Caco-2 (cell line): Measurements from ENCODE around the gene PLEKHG2. TPM values are rescaled to one million over a fixed set of nuclear protein-coding genes. Genes with fewer than 3 reads are reported as not detected.
"Not testable (repeated sequence)": the region's sequence is repeated elsewhere in the genome, so short reads cannot be mapped to it uniquely, and the experiment has no call there.

Experiments
- BruUV-seq: library from RNA; stranded (reverse); fragments of 400-500 nt; replicated peaks from 2 replicates; lab custom pipeline; 2021; lab: Mats Ljungman, UMichigan
- CTCF ChIA-PET: fragments of 300-600 bp; sonication (Branson Sonifier 250); formaldehyde crosslinking; loops from one replicate; lab custom pipeline; 2022; ENCODE audit warnings: antibody characterized with exemption; lab: Charles Lee
- POLR2A ChIA-PET: fragments of 300-600 bp; sonication (Branson Sonifier 250); formaldehyde crosslinking; loops from one replicate; lab custom pipeline; 2022; ENCODE audit warnings: antibody characterized with exemption; lab: Charles Lee
- DNase-seq, 2 experiments: peaks; one replicate each; pipeline versions ENCODE4 v3.0.0 to v3.0.0-alpha.2; 2020 to 2022
- H3K27me3 ChIP-seq: replicated peaks from 2 replicates; pipeline ENCODE4 v1.6.0; 2011; ENCODE audit warnings: low read length; ENCODE audit not compliant: control insufficient read depth, insufficient read depth
- H3K36me3 ChIP-seq: 2 replicates; pipeline ENCODE4 v1.5.1; 2011; ENCODE audit warnings: low read length; ENCODE audit not compliant: control insufficient read depth, insufficient read depth
- H3K4me1 ChIP-seq: fragments of 250-450 bp; sonication (Bioruptor Pico); 2 replicates; pipeline ENCODE4 v1.5.1; 2020; ENCODE audit warnings: mild to moderate bottlenecking
- H3K4me3 ChIP-seq: 2 replicates; pipeline ENCODE4 v1.5.1; 2011; ENCODE audit warnings: low read depth, mild to moderate bottlenecking, control low read depth, low read length
- H3K9me3 ChIP-seq: fragments of 250-450 bp; sonication (Bioruptor Pico); 2 replicates; pipeline ENCODE4 v1.5.1; 2020; ENCODE audit warnings: mild to moderate bottlenecking, moderate library complexity
- H3K27ac Mint-ChIP-seq: one replicate; pipeline ENCODE4 v1.8.0; 2022; ENCODE audit warnings: mixed read lengths; ENCODE audit not compliant: unreplicated experiment
- H3K27me3 Mint-ChIP-seq: one replicate; pipeline ENCODE4 v1.8.0; 2022; ENCODE audit warnings: mixed read lengths; ENCODE audit not compliant: insufficient read depth, unreplicated experiment
- H3K36me3 Mint-ChIP-seq: one replicate; pipeline ENCODE4 v1.8.0; 2022; ENCODE audit warnings: mild to moderate bottlenecking, mixed read lengths; ENCODE audit not compliant: insufficient read depth, unreplicated experiment
- H3K4me1 Mint-ChIP-seq: one replicate; pipeline ENCODE4 v1.8.0; 2022; ENCODE audit warnings: low read depth, mixed read lengths; ENCODE audit not compliant: unreplicated experiment
- H3K4me3 Mint-ChIP-seq: one replicate; pipeline ENCODE4 v1.8.0; 2022; ENCODE audit warnings: mild to moderate bottlenecking, moderate library complexity, mixed read lengths; ENCODE audit not compliant: unreplicated experiment
- H3K9me3 Mint-ChIP-seq: one replicate; pipeline ENCODE4 v1.8.0; 2022; ENCODE audit warnings: mixed read lengths; ENCODE audit not compliant: unreplicated experiment
- intact Hi-C: fragments of 100-400 bp; cut with micrococcal nuclease; formaldehyde crosslinking; loops from one replicate; pipeline ENCODE4 v1.10.0; 2022; ENCODE audit not compliant: unreplicated experiment
- total RNA-seq: library from RNA; stranded (reverse); gene quantifications from 2 replicates; pipeline ENCODE4 v1.2.3, GENCODE V29; 2022
- TF ChIP-seq, protein P1 (sequence below), 2 experiments: fragments of 200-600 bp in 1 of 2; IDR thresholded peaks; 1 replicate in 1 of 2; 2 replicates in 1 of 2; pipeline versions ENCODE4 v1.5.1 to v1.8.0; 2011 to 2022; ENCODE audit warnings: antibody characterized with exemption in 1 of 2, control low read depth in 1 of 2, inconsistent platforms in 1 of 2, low read depth in 1 of 2, low read length in 1 of 2, mild to moderate bottlenecking in 1 of 2, moderate library complexity in 1 of 2; ENCODE audit not compliant: insufficient read depth in 1 of 2, severe bottlenecking in 1 of 2, unreplicated experiment in 1 of 2

Gene PLEKHG2
- total RNA-seq, 1 experiment from 2014 or later, result 49.8 TPM

DNA sequence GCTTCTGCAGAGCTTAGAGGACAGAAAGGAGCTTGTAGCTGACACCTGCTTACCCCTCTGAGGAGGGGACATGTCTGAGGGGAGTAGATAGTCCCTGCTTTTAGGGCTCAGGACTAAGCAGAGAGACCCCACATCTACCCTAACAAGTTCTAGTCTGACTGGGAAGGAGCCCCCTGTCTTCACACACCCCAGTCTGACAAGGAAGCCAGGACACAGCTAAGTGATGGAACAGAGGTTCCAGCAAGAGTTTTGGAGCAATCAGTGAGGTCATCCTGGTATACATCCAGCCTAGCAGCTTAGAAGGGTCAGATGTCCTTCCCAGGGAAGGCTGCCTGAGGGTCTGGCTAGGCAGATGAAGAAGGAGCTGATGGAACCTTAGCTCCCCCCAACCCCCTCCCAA lies 36.5 kb upstream of the PLEKHG2 start:
- Mint-ChIP-seq H3K9me3 (no peaks in the 10 kb centered on the region), H3K27ac (no peak overlapping the region), H3K4me3 (no peak overlapping the region), H3K36me3 (peaks cover 50% of the 10 kb centered on the region), H3K4me1 (no peaks in the 10 kb centered on the region), H3K27me3 (no peaks in the 10 kb centered on the region)
- Histone ChIP-seq H3K36me3 (peaks cover 15% of the 10 kb centered on the region), H3K4me3 (no peak overlapping the region), H3K4me1 (no peaks in the 10 kb centered on the region), H3K9me3 (no peaks in the 10 kb centered on the region), H3K27me3 (no peaks in the 10 kb centered on the region)
- DNase-seq, result no peak
- TF ChIP-seq, protein P1, sequence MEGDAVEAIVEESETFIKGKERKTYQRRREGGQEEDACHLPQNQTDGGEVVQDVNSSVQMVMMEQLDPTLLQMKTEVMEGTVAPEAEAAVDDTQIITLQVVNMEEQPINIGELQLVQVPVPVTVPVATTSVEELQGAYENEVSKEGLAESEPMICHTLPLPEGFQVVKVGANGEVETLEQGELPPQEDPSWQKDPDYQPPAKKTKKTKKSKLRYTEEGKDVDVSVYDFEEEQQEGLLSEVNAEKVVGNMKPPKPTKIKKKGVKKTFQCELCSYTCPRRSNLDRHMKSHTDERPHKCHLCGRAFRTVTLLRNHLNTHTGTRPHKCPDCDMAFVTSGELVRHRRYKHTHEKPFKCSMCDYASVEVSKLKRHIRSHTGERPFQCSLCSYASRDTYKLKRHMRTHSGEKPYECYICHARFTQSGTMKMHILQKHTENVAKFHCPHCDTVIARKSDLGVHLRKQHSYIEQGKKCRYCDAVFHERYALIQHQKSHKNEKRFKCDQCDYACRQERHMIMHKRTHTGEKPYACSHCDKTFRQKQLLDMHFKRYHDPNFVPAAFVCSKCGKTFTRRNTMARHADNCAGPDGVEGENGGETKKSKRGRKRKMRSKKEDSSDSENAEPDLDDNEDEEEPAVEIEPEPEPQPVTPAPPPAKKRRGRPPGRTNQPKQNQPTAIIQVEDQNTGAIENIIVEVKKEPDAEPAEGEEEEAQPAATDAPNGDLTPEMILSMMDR (IDR thresholded peaks at IDR 0.05; ENCODE audit: insufficient read depth in 1 of 2, low read depth in 1 of 2, low read length in 1 of 2, severe bottlenecking in 1 of 2, unreplicated experiment in 1 of 2), result no peak
- ChIA-PET POLR2A (no interaction called here), CTCF (no interaction called here)
- no TSS peak for BruUV-seq
- intact Hi-C loops, result no loop called here

GRCh38 chr19:39377373-39378362 lies 34.8 kb upstream of the PLEKHG2 start:
- TF ChIP-seq, protein P1 (IDR thresholded peaks at IDR 0.05; ENCODE audit: insufficient read depth in 1 of 2, low read depth in 1 of 2, low read length in 1 of 2, severe bottlenecking in 1 of 2, unreplicated experiment in 1 of 2), result no peak
- DNase-seq, result no peak
- Histone ChIP-seq H3K4me3 (no peak overlapping the region), H3K36me3 (peaks cover 12% of the 10 kb centered on the region), H3K27me3 (no peaks in the 10 kb centered on the region), H3K4me1 (no peaks in the 10 kb centered on the region), H3K9me3 (no peaks in the 10 kb centered on the region)
- H3K4me1 Mint-ChIP-seq, result no peaks in the 10 kb centered on the region
- H3K27me3 Mint-ChIP-seq, result no peaks in the 10 kb centered on the region
- H3K27ac Mint-ChIP-seq, result no peak overlapping the region
- intact Hi-C loops, result no loop called here
- no TSS peak for BruUV-seq
- POLR2A ChIA-PET, result interaction anchor here (0.6 kb wide), 1 partner anchor 61 kb away, joined by 3 read pairs; no protein-coding TSS in a partner anchor
- H3K36me3 Mint-ChIP-seq, result peaks cover 42% of the 10 kb centered on the region
- H3K4me3 Mint-ChIP-seq, result no peak overlapping the region
- CTCF ChIA-PET, result no interaction called here
- H3K9me3 Mint-ChIP-seq, result no peaks in the 10 kb centered on the region

DNA sequence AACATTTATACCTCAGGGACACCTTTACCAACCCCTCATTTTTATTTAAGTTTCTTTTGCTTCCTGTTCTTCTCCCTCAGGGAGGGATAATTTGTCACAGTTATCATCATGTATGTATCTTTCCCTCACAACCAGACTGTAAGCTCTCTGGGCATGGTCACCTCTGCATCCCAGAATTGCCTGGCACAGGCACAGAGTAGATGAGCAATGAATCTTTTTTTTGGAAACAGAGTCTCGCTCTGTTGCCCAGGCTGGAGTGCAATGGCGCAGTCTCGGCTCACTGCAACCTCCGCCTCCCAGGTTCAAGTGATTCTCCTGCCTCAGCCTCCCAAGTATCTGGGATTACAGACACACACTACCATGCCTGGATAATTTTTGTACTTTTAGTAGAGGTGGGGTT lies 33.1 kb upstream of the PLEKHG2 start:
- H3K4me1 ChIP-seq, H3K4me1 Mint-ChIP-seq, intact Hi-C loops, H3K9me3 Mint-ChIP-seq, DNase-seq, H3K27me3 Mint-ChIP-seq, BruUV-seq, H3K9me3 ChIP-seq, H3K27ac Mint-ChIP-seq, CTCF ChIA-PET, H3K27me3 ChIP-seq, H3K4me3 Mint-ChIP-seq, H3K4me3 ChIP-seq: not testable (repeated sequence)
- peaks cover 10% of the 10 kb centered on the region for H3K36me3 ChIP-seq
- POLR2A ChIA-PET, result interaction anchor here (0.5 kb wide), 1 partner anchor 101 kb away, joined by 3 read pairs; the partner anchor contains the start of gene TIMM50
- peaks cover 45% of the 10 kb centered on the region for H3K36me3 Mint-ChIP-seq
